ENCODE data around the gene RAET1L.
"Not testable (repeated sequence)": the region's sequence is repeated elsewhere in the genome, so short reads cannot be mapped to it uniquely, and the experiment has no call there.

Gene RAET1L

GRCh38 chr6:149995235-149995750 lies 30.0 kb downstream of the RAET1L start:
- Histone ChIP-seq H3K4me1 (ENCODE audit: control extremely low read depth in 1 of 4, control insufficient read depth in 4 of 4, insufficient read depth in 4 of 4, low read length in 3 of 4) (peaks cover 2 to 12% (median 6%) of the 10 kb centered on the region in 4 experiments), H3K36me3 (ENCODE audit: control insufficient read depth in 4 of 4, insufficient read depth in 4 of 4, low read length in 3 of 4) (no peaks in the 10 kb centered on the region), H3K27ac (ENCODE audit: insufficient read depth in 1 of 2, low read depth in 1 of 2, low read length in 2 of 2, poor library complexity in 1 of 2, severe bottlenecking in 2 of 2) (no peak overlapping the region), H3K9me3 (ENCODE audit: control extremely low read depth in 1 of 5, control insufficient read depth in 4 of 5, insufficient read depth in 2 of 5, low read depth in 1 of 5, low read length in 4 of 5) (no peaks in the 10 kb centered on the region), H3K4me3 (ENCODE audit: control insufficient read depth in 1 of 7, extremely low read depth in 1 of 7, insufficient read depth in 4 of 7, low read depth in 2 of 7, low read length in 6 of 7) (no peak overlapping the region), H3K27me3 (replicated peaks in 2 of 5; ENCODE audit: control insufficient read depth in 4 of 5, insufficient read depth in 5 of 5, low read length in 4 of 5) (peaks cover 24 to 73% (median 38%) of the 10 kb centered on the region in 5 experiments)
- CTCF ChIA-PET: interaction anchor here (0.6 kb wide), 1 partner anchor 38 kb away, joined by 3 read pairs; no protein-coding TSS in a partner anchor
- WGBS (ENCODE audit: insufficient coverage): 93% methylated on average over 6 of the region's 6 CpGs
- POLR2A ChIA-PET: interaction anchor here (1.0 kb wide), 1 partner anchor 12 kb away, joined by 3 read pairs; no protein-coding TSS in a partner anchor
- DNase-seq: no peak

- no peak overlapping the region for H3K4me3 ChIP-seq (ENCODE audit: control insufficient read depth in 1 of 7, extremely low read depth in 1 of 7, insufficient read depth in 4 of 7, low read depth in 2 of 7, low read length in 6 of 7)
- H3K27ac ChIP-seq (ENCODE audit: insufficient read depth in 1 of 2, low read depth in 1 of 2, low read length in 2 of 2, poor library complexity in 1 of 2, severe bottlenecking in 2 of 2): no peak overlapping the region
- CTCF ChIA-PET: interaction anchor here (1.5 to 1.8 kb wide), 2 partner anchors 14 to 22 kb away, joined by 4 read pairs; no protein-coding TSS in a partner anchor
- no peaks in the 10 kb centered on the region for H3K36me3 ChIP-seq (ENCODE audit: control insufficient read depth in 4 of 4, insufficient read depth in 4 of 4, low read length in 3 of 4)
- peaks cover 0 to 19% (median 14%) of the 10 kb centered on the region in 5 experiments for H3K9me3 ChIP-seq (ENCODE audit: control extremely low read depth in 1 of 5, control insufficient read depth in 4 of 5, insufficient read depth in 2 of 5, low read depth in 1 of 5, low read length in 4 of 5)
- WGBS (ENCODE audit: insufficient coverage): 22% methylated on average over 4 of the region's 4 CpGs
- peaks cover 38 to 99% (median 63%) of the 10 kb centered on the region in 5 experiments for H3K27me3 ChIP-seq (replicated peaks in 2 of 5; ENCODE audit: control insufficient read depth in 4 of 5, insufficient read depth in 5 of 5, low read length in 4 of 5)
- no peak for DNase-seq
- H3K4me1 ChIP-seq (ENCODE audit: control extremely low read depth in 1 of 4, control insufficient read depth in 4 of 4, insufficient read depth in 4 of 4, low read length in 3 of 4): peaks cover 2 to 19% (median 10%) of the 10 kb centered on the region in 4 experiments
- POLR2A ChIA-PET: interaction anchor here (0.6 to 0.7 kb wide), 2 partner anchors 15 to 375 kb away, joined by 3 read pairs; no protein-coding TSS in a partner anchor
Measured at GRCh38 chr6:149991838-149992237, 33.5 kb downstream of the RAET1L start.

GRCh38 chr6:149991472-149991795 lies 33.9 kb downstream of the RAET1L start:
- CTCF ChIA-PET: interaction anchor here (1.5 to 1.8 kb wide), 2 partner anchors 13 to 22 kb away, joined by 4 read pairs; no protein-coding TSS in a partner anchor
- WGBS (ENCODE audit: insufficient coverage): no CpG with 5 or more reads among the region's 7 CpGs
- POLR2A ChIA-PET: interaction anchor here (0.6 kb wide), 1 partner anchor 15 kb away, joined by 3 read pairs; no protein-coding TSS in a partner anchor
- peak in 1 of 3 donors; percentile 32 for DNase-seq
- not testable (repeated sequence) for H3K36me3 ChIP-seq (ENCODE audit: control insufficient read depth in 4 of 4, insufficient read depth in 4 of 4, low read length in 3 of 4); H3K27ac ChIP-seq (ENCODE audit: insufficient read depth in 1 of 2, low read depth in 1 of 2, low read length in 2 of 2, poor library complexity in 1 of 2, severe bottlenecking in 2 of 2)
- peaks cover 2 to 19% (median 10%) of the 10 kb centered on the region in 4 experiments for H3K4me1 ChIP-seq (ENCODE audit: control extremely low read depth in 1 of 4, control insufficient read depth in 4 of 4, insufficient read depth in 4 of 4, low read length in 3 of 4)
- H3K9me3 ChIP-seq (ENCODE audit: control extremely low read depth in 1 of 5, control insufficient read depth in 4 of 5, insufficient read depth in 2 of 5, low read depth in 1 of 5, low read length in 4 of 5): peaks cover 0 to 19% (median 14%) of the 10 kb centered on the region in 5 experiments
- H3K4me3 ChIP-seq (ENCODE audit: control insufficient read depth in 1 of 7, extremely low read depth in 1 of 7, insufficient read depth in 4 of 7, low read depth in 2 of 7, low read length in 6 of 7): peak overlapping the region in 2 of 7 experiments; percentile 58 to 59
- H3K27me3 ChIP-seq (replicated peaks in 2 of 5; ENCODE audit: control insufficient read depth in 4 of 5, insufficient read depth in 5 of 5, low read length in 4 of 5): peaks cover 38 to 100% (median 66%) of the 10 kb centered on the region in 5 experiments

DNA sequence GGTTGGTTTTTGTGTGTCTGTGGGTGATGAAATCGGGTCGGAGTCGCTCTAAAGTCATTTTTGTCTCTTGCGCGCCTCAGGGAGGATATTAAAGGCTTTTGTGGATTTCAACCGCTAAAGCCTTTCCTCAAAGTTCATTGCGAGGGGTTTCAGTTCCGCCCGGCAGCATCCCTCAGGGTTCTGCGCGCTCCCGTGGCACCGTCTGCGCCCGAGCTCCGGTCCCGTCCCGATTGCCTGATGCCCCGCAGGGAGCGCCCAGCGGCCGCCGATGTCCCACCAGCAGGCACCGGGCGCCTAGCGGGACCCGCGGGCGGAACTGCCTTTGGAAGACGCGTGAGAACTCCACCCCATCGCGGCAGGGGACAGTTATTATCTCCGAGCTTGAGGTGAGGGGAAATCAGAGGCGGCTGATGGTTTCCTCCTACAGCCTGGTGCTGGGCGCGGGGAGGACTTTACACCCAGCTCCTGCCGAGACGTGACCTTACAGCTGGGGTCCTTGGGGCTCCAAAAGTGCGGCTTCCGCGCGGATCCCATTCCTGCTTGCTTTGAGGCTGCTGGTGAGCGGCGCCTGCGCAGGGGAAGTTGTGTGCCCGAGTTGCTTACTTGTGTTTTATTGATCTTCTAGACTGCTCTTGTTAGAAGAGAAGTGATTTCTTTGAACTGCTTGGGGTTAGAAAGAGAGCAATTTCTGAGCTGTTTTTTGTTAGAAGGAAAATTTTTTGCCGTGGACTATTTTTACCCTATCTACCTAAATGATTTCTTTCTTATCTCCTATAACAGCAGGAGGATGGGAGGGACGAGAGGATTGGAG lies 34.5 kb downstream of the RAET1L start:
- H3K4me3 ChIP-seq (ENCODE audit: control insufficient read depth in 1 of 7, extremely low read depth in 1 of 7, insufficient read depth in 4 of 7, low read depth in 2 of 7, low read length in 6 of 7): peak overlapping the region in 5 of 7 experiments; percentile 26 to 59 (median 37)
- no peaks in the 10 kb centered on the region for H3K36me3 ChIP-seq (ENCODE audit: control insufficient read depth in 4 of 4, insufficient read depth in 4 of 4, low read length in 3 of 4)
- ChIA-PET CTCF (interaction anchor here (1.5 to 1.8 kb wide), 2 partner anchors 13 to 21 kb away, joined by 4 read pairs; no protein-coding TSS in a partner anchor), POLR2A (no interaction called here)
- peaks cover 0 to 19% (median 14%) of the 10 kb centered on the region in 5 experiments for H3K9me3 ChIP-seq (ENCODE audit: control extremely low read depth in 1 of 5, control insufficient read depth in 4 of 5, insufficient read depth in 2 of 5, low read depth in 1 of 5, low read length in 4 of 5)
- peak in 2 of 3 donors; percentile 26 to 47 for DNase-seq
- H3K27ac ChIP-seq (ENCODE audit: insufficient read depth in 1 of 2, low read depth in 1 of 2, low read length in 2 of 2, poor library complexity in 1 of 2, severe bottlenecking in 2 of 2): no peak overlapping the region
- peaks cover 40 to 100% (median 69%) of the 10 kb centered on the region in 5 experiments for H3K27me3 ChIP-seq (replicated peaks in 2 of 5; ENCODE audit: control insufficient read depth in 4 of 5, insufficient read depth in 5 of 5, low read length in 4 of 5)
- peaks cover 2 to 19% (median 10%) of the 10 kb centered on the region in 4 experiments for H3K4me1 ChIP-seq (ENCODE audit: control extremely low read depth in 1 of 4, control insufficient read depth in 4 of 4, insufficient read depth in 4 of 4, low read length in 3 of 4)
- WGBS (ENCODE audit: insufficient coverage): 3% methylated on average over 31 of the region's 49 CpGs

GRCh38 chr6:149990212-149990660 lies 35.1 kb downstream of the RAET1L start:
- Histone ChIP-seq H3K36me3 (ENCODE audit: control insufficient read depth in 4 of 4, insufficient read depth in 4 of 4, low read length in 3 of 4) (no peaks in the 10 kb centered on the region), H3K9me3 (ENCODE audit: control extremely low read depth in 1 of 5, control insufficient read depth in 4 of 5, insufficient read depth in 2 of 5, low read depth in 1 of 5, low read length in 4 of 5) (peaks cover 0 to 20% (median 14%) of the 10 kb centered on the region in 5 experiments), H3K4me3 (ENCODE audit: control insufficient read depth in 1 of 7, extremely low read depth in 1 of 7, insufficient read depth in 4 of 7, low read depth in 2 of 7, low read length in 6 of 7) (peak overlapping the region in 4 of 7 experiments; percentile 26 to 59 (median 48)), H3K4me1 (ENCODE audit: control extremely low read depth in 1 of 4, control insufficient read depth in 4 of 4, insufficient read depth in 4 of 4, low read length in 3 of 4) (peaks cover 2 to 19% (median 10%) of the 10 kb centered on the region in 4 experiments), H3K27me3 (replicated peaks in 2 of 5; ENCODE audit: control insufficient read depth in 4 of 5, insufficient read depth in 5 of 5, low read length in 4 of 5) (peaks cover 44 to 100% (median 74%) of the 10 kb centered on the region in 5 experiments), H3K27ac (ENCODE audit: insufficient read depth in 1 of 2, low read depth in 1 of 2, low read length in 2 of 2, poor library complexity in 1 of 2, severe bottlenecking in 2 of 2) (no peak overlapping the region)
- 2% methylated on average over 26 of the region's 32 CpGs for WGBS (ENCODE audit: insufficient coverage)
- ChIA-PET CTCF (no interaction called here), POLR2A (no interaction called here)
- DNase-seq: no peak

GRCh38 chr6:149988550-149989346 lies 36.6 kb downstream of the RAET1L start:
- Histone ChIP-seq H3K27ac (ENCODE audit: insufficient read depth in 1 of 2, low read depth in 1 of 2, low read length in 2 of 2, poor library complexity in 1 of 2, severe bottlenecking in 2 of 2) (no peak overlapping the region), H3K9me3 (ENCODE audit: control extremely low read depth in 1 of 5, control insufficient read depth in 4 of 5, insufficient read depth in 2 of 5, low read depth in 1 of 5, low read length in 4 of 5) (peaks cover 0 to 21% (median 14%) of the 10 kb centered on the region in 5 experiments), H3K27me3 (replicated peaks in 2 of 5; ENCODE audit: control insufficient read depth in 4 of 5, insufficient read depth in 5 of 5, low read length in 4 of 5) (peaks cover 46 to 95% (median 73%) of the 10 kb centered on the region in 5 experiments), H3K4me3 (ENCODE audit: control insufficient read depth in 1 of 7, extremely low read depth in 1 of 7, insufficient read depth in 4 of 7, low read depth in 2 of 7, low read length in 6 of 7) (no peak overlapping the region), H3K4me1 (ENCODE audit: control extremely low read depth in 1 of 4, control insufficient read depth in 4 of 4, insufficient read depth in 4 of 4, low read length in 3 of 4) (peaks cover 2 to 19% (median 10%) of the 10 kb centered on the region in 4 experiments), H3K36me3 (ENCODE audit: control insufficient read depth in 4 of 4, insufficient read depth in 4 of 4, low read length in 3 of 4) (no peaks in the 10 kb centered on the region)
- ChIA-PET CTCF (interaction anchor here (1.2 kb wide), 1 partner anchor 29 kb away, joined by 5 read pairs; no protein-coding TSS in a partner anchor), POLR2A (no interaction called here)
- DNase-seq: no peak
- 10% methylated on average over 7 of the region's 17 CpGs for WGBS (ENCODE audit: insufficient coverage)
